ENCODE data around the gene PITPNC1.

- no peak for TF ChIP-seq EZH2phosphoT487 (IDR thresholded peaks at IDR 0.05; ENCODE audit: insufficient read depth, low read depth)
- TF ChIP-seq EZH2 (IDR thresholded peaks at IDR 0.05; ENCODE audit: insufficient read depth, poor library complexity, severe bottlenecking): no peak
These were observed 61.6 kb downstream of the PITPNC1 start for GRCh38 chr17:67438667-67439066.

All from GM23248 (cell line).